Endodermal cell (in vitro differentiated cells): Measurements from ENCODE around the gene CD300C. TPM values are rescaled to one million over a fixed set of nuclear protein-coding genes. Genes with fewer than 3 reads are reported as not detected.

Experiments used
- DNase-seq: peaks from one replicate; pipeline ENCODE4 v3.0.0-alpha.2; 2017
- H3K27ac ChIP-seq: 2 replicates; pipeline ENCODE4 v1.5.1; 2013; ENCODE audit warnings: mild to moderate bottlenecking, low read depth, low read length, moderate library complexity
- H3K27me3 ChIP-seq: 2 replicates; pipeline ENCODE4 v1.6.1; 2013; ENCODE audit warnings: mild to moderate bottlenecking, low read length, moderate library complexity; ENCODE audit not compliant: insufficient read depth, control insufficient read depth, poor library complexity, severe bottlenecking
- H3K36me3 ChIP-seq: 2 replicates; pipeline ENCODE4 v1.7.0; 2013; ENCODE audit warnings: mild to moderate bottlenecking, low read length, moderate library complexity; ENCODE audit not compliant: control insufficient read depth, insufficient read depth
- H3K4me1 ChIP-seq: one replicate; pipeline ENCODE4 v1.7.0; 2013; ENCODE audit warnings: low read length; ENCODE audit not compliant: control insufficient read depth, insufficient read depth
- H3K4me3 ChIP-seq: 2 replicates; pipeline ENCODE4 v1.5.1; 2013; ENCODE audit warnings: mild to moderate bottlenecking, low read length, moderate library complexity
- H3K9ac ChIP-seq: 2 replicates; pipeline ENCODE4 v1.6.1; 2013; ENCODE audit warnings: mild to moderate bottlenecking, low read length, moderate library complexity; ENCODE audit not compliant: poor library complexity, severe bottlenecking; ENCODE audit errors: extremely low read depth
- H3K9me3 ChIP-seq: 2 replicates; pipeline ENCODE4 v1.6.1; 2013; ENCODE audit warnings: mild to moderate bottlenecking, low read length, moderate library complexity; ENCODE audit not compliant: control insufficient read depth
- H3K27ac Mint-ChIP-seq: 2 replicates; pipeline ENCODE4 v1.8.0; 2020; ENCODE audit warnings: mixed read lengths
- H3K27me3 Mint-ChIP-seq: 2 replicates; pipeline ENCODE4 v1.8.0; 2021; ENCODE audit warnings: mild to moderate bottlenecking, mixed read lengths; ENCODE audit not compliant: insufficient read depth
- H3K36me3 Mint-ChIP-seq: 2 replicates; pipeline ENCODE4 v1.8.0; 2020; ENCODE audit warnings: low read depth, mixed read lengths
- H3K4me1 Mint-ChIP-seq: 2 replicates; pipeline ENCODE4 v1.8.0; 2020; ENCODE audit warnings: mixed read lengths
- H3K4me3 Mint-ChIP-seq: 2 replicates; pipeline ENCODE4 v1.8.0; 2020; ENCODE audit warnings: mild to moderate bottlenecking, moderate library complexity, mixed read lengths
- H3K9me3 Mint-ChIP-seq: 2 replicates; pipeline ENCODE4 v1.8.0; 2020; ENCODE audit warnings: mild to moderate bottlenecking, mixed read lengths
- WGBS, 2 experiments: methylation state at CpG; one replicate each; pipeline versions ENCODE4 v1.1.5 to v1.1.7; 2013; ENCODE audit warnings: missing lambda C conversion rate in 2 of 2, mixed read lengths in 1 of 2; ENCODE audit not compliant: insufficient coverage in 1 of 2, insufficient read length in 1 of 2; 5-methylcytosine and 5-hydroxymethylcytosine counted together
- total RNA-seq, 2 donors: library from RNA; stranded (reverse); fragmentation: NEBNext Ultra II Directional in 1 of 2; extraction: Animal tissue kit (Norgen Biotek cat#: 25700) in 1 of 2; gene quantifications; 2 replicates in 1 of 2; 3 replicates in 1 of 2; pipeline ENCODE4 v1.2.1, GENCODE V29; 2021
- TF ChIP-seq, protein P1 (sequence below): fragments of 200-600 bp; sonication (generic); conservative IDR thresholded peaks from 2 replicates; pipeline ENCODE4 v1.5.0; 2021; ENCODE audit warnings: antibody characterized with exemption, mild to moderate bottlenecking

The CD300C gene
- total RNA-seq, 2 donors from 2014 or later: not detected

GRCh38 chr17:74542166-74542565 is 3.7 kb downstream of the CD300C start:
- no peaks in the 10 kb centered on the region for H3K9me3 Mint-ChIP-seq
- WGBS, 2 experiments: 88 to 90% methylated on average over 3 to 5 of the region's 5 CpGs
- TF ChIP-seq, protein P1, sequence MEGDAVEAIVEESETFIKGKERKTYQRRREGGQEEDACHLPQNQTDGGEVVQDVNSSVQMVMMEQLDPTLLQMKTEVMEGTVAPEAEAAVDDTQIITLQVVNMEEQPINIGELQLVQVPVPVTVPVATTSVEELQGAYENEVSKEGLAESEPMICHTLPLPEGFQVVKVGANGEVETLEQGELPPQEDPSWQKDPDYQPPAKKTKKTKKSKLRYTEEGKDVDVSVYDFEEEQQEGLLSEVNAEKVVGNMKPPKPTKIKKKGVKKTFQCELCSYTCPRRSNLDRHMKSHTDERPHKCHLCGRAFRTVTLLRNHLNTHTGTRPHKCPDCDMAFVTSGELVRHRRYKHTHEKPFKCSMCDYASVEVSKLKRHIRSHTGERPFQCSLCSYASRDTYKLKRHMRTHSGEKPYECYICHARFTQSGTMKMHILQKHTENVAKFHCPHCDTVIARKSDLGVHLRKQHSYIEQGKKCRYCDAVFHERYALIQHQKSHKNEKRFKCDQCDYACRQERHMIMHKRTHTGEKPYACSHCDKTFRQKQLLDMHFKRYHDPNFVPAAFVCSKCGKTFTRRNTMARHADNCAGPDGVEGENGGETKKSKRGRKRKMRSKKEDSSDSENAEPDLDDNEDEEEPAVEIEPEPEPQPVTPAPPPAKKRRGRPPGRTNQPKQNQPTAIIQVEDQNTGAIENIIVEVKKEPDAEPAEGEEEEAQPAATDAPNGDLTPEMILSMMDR: no peak

DNA sequence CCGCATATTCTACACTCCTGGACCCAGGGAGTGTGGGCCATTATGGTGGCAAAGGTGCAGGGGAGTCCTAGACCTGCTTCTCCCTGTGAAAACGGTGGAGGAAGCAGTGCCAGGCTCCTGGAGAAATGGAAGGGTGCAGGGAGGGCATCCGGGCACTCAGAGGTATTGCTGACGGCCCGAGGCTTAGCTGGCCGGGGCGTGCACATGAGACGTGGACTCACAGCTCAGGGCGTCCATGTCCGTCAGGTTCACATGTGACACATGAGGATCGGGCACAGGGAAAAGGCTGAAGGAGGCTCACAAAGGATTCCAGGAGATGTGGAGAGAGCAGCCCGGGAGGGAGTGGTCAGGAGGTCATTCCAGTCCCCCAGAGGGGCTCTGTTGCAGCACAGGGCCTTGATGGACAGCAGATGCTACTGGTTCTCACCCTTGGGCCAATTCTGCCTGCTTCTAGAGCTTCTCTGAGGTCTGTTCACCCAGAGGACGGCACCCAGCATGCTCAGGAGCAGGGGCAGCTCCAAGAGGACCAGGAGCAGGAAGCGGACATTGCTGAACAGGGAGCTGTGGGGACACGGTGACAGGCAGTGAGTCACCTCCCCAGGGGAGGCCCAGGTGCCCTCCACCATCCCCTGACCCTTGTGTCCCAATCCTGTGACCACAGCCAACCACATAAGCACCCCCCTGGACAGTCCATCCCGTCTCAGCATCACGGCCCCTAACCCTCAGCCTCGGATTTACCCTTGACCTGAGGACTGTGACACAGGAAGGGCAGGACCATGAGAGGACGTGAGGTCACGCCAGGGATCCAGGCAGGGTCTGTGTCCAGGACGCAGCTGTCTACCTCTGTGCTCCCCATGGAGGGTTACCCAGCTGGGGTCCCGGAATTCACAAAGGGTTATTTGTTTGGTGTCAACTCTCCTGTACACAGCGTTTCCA is 4.5 kb downstream of the CD300C start:
- no peak overlapping the region for H3K27ac Mint-ChIP-seq
- peaks cover 3% of the 10 kb centered on the region for H3K4me1 Mint-ChIP-seq
- Histone ChIP-seq H3K9ac (no peak overlapping the region), H3K9me3 (no peaks in the 10 kb centered on the region), H3K36me3 (no peaks in the 10 kb centered on the region), H3K27me3 (peaks cover 16% of the 10 kb centered on the region), H3K4me1 (no peaks in the 10 kb centered on the region), H3K4me3 (no peak overlapping the region), H3K27ac (no peak overlapping the region)
- DNase-seq: no peak
- no peaks in the 10 kb centered on the region for H3K9me3 Mint-ChIP-seq
- no peaks in the 10 kb centered on the region for H3K36me3 Mint-ChIP-seq
- no peak overlapping the region for H3K4me3 Mint-ChIP-seq
- TF ChIP-seq, protein P1: no peak
- WGBS, 2 experiments: 89 to 90% methylated on average over 10 to 23 of the region's 23 CpGs
- H3K27me3 Mint-ChIP-seq: peaks cover 24% of the 10 kb centered on the region

More at GRCh38 chr17:74542166-74542565, 3.7 kb downstream of the CD300C start:
- Mint-ChIP-seq H3K36me3 (no peaks in the 10 kb centered on the region), H3K27ac (no peak overlapping the region), H3K4me1 (peaks cover 3% of the 10 kb centered on the region), H3K27me3 (peaks cover 16% of the 10 kb centered on the region), H3K4me3 (no peak overlapping the region)
- no peak overlapping the region for H3K9ac ChIP-seq
- H3K4me1 ChIP-seq: no peaks in the 10 kb centered on the region
- no peaks in the 10 kb centered on the region for H3K36me3 ChIP-seq
- no peaks in the 10 kb centered on the region for H3K9me3 ChIP-seq
- H3K27me3 ChIP-seq: peaks cover 16% of the 10 kb centered on the region
- DNase-seq: no peak
- H3K27ac ChIP-seq: no peak overlapping the region
- H3K4me3 ChIP-seq: no peak overlapping the region

DNA sequence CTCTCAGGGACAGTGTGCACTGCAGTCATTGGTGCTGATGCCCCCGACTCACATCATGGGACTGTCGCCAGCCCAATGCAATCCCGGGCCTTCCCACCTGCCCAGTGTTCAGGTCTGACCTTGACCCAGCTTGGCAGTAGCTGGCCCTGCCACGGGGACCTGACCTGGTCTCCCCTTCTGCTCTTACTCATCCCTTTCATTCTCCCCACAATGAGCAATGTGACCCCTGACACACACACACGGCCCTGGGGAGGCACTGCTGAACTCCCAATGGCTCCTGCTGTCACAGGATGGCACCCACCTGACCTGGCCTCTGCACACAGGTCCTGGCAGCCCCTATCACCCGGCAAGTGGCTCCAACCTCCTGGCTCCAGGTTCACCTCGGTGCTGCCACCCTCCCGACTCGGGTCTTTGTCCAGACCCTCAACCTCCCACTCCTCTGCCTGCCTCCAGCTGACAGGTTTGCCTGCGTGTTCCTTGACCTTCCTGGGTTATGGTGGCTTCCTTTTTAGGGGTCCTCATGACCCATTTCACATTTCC is 6.6 kb downstream of the CD300C start:
- TF ChIP-seq, protein P1: no peak
- H3K9me3 Mint-ChIP-seq: peaks cover under 1% of the 10 kb centered on the region
- H3K4me3 ChIP-seq: no peak overlapping the region
- no peak overlapping the region for H3K27ac Mint-ChIP-seq
- H3K36me3 Mint-ChIP-seq: no peaks in the 10 kb centered on the region
- H3K9ac ChIP-seq: no peak overlapping the region
- no peaks in the 10 kb centered on the region for H3K4me1 ChIP-seq
- H3K4me1 Mint-ChIP-seq: peaks cover 3% of the 10 kb centered on the region
- H3K9me3 ChIP-seq: no peaks in the 10 kb centered on the region
- H3K36me3 ChIP-seq: no peaks in the 10 kb centered on the region
- no peak for DNase-seq
- WGBS, 2 experiments: 36 to 89% methylated on average over 2 to 10 of the region's 10 CpGs
- H3K27ac ChIP-seq: no peak overlapping the region
- H3K27me3 Mint-ChIP-seq: peaks cover 25% of the 10 kb centered on the region
- H3K4me3 Mint-ChIP-seq: no peak overlapping the region
- H3K27me3 ChIP-seq: peaks cover 16% of the 10 kb centered on the region
